GM23338 (cell line): ENCODE data around the gene USP37. TPM values are rescaled to one million over a fixed set of nuclear protein-coding genes. Genes with fewer than 3 reads are reported as not detected.

ENCODE experiments used
- microRNA counts: library from miRNA; unstranded; fragments of <30 nt; microRNA quantifications from one replicate; lab custom pipeline; 2017
- microRNA-seq: library from miRNA; unstranded; fragments of <30 nt; microRNA quantifications from one replicate; pipeline ENCODE4, GENCODE V29; 2017
- polyA plus RNA-seq: library from polyadenylated mRNA; unstranded; fragments of >200 nt; fragmentation: Nextera tagmentation; extraction: Ambion mirVana; gene quantifications from 2 replicates; pipeline ENCODE4 v1.2.1, GENCODE V29; 2016
- small RNA-seq: library from RNA; depleted of rRNA; stranded (forward); fragments of <200 nt; gene quantifications from one replicate; pipeline ENCODE3, GENCODE V24; 2014; ENCODE audit warnings: low replicate concordance
- total RNA-seq: library from RNA; depleted of rRNA; stranded (reverse); fragments of >200 nt; shearing (Covaris generic); gene quantifications from 2 replicates; pipeline ENCODE4 v1.2.3, GENCODE V29; 2014; rRNA removed

USP37 gene
- total and polyA plus RNA-seq, 2 experiments from 2014 or later, result 8.2 to 21.0 TPM

MicroRNA genes within 50 kb of the gene (microRNA counts, 767-probe panel; counts per million panel counts)
- not detected for microRNA hsa-miR-26b-5p (lab: Ali Mortazavi, UCI)

Small RNA genes within 50 kb of the gene (microRNA-seq; reads per million reads assigned to microRNA genes)
- gene MIR26B, result 731 reads per million, percentile 90 among the genes with 10 or more reads in this experiment

Small RNA genes within 50 kb of the gene (small RNA-seq; reads per million reads assigned to genes)
- gene MIR26B (13.1 reads per million, percentile 97 among the genes with 10 or more reads in this experiment), gene RNU6-136P (not detected)

Other genes with a start within 250 kb of the USP37 start
- gene CATIP, start 211.5 kb downstream of the USP37 start, total RNA-seq, result not detected in 2 replicates
- 0.15 and 0.23 TPM in 2 replicates for gene CATIP, start 211.5 kb downstream of the USP37 start, polyA plus RNA-seq
- 0.89 TPM in 1 of 2 replicates, not detected in the other for gene SLC11A1, start 186.1 kb downstream of the USP37 start, total RNA-seq
- gene SLC11A1, start 186.1 kb downstream of the USP37 start, polyA plus RNA-seq, result 0.16 and 0.31 TPM in 2 replicates
- gene CTDSP1, start 168.5 kb downstream of the USP37 start, total RNA-seq, result 14.8 and 21.8 TPM in 2 replicates
- 6.7 and 6.9 TPM in 2 replicates for gene CTDSP1, start 168.5 kb downstream of the USP37 start, polyA plus RNA-seq
- 5.9 and 9.2 TPM in 2 replicates for gene VIL1, start 149.2 kb downstream of the USP37 start, total RNA-seq
- gene VIL1, start 149.2 kb downstream of the USP37 start, polyA plus RNA-seq, result 2.3 and 3.5 TPM in 2 replicates
- 93.9 and 132 TPM in 2 replicates for gene CNOT9, start 488 bp upstream of the USP37 start, total RNA-seq
- gene CNOT9, start 488 bp upstream of the USP37 start, polyA plus RNA-seq, result 51.8 and 55.3 TPM in 2 replicates
- 0.80 TPM in 1 of 2 replicates, not detected in the other for gene PLCD4, start 39.5 kb upstream of the USP37 start, total RNA-seq
- gene PLCD4, start 39.5 kb upstream of the USP37 start, polyA plus RNA-seq, result 1.3 and 1.7 TPM in 2 replicates
- 26.4 and 32.8 TPM in 2 replicates for gene ZNF142, start 91.3 kb upstream of the USP37 start, total RNA-seq
- gene ZNF142, start 91.3 kb upstream of the USP37 start, polyA plus RNA-seq, result 14.6 and 14.9 TPM in 2 replicates
- 16.9 and 23.5 TPM in 2 replicates for gene BCS1L, start 91.3 kb upstream of the USP37 start, total RNA-seq
- 28.9 and 31.6 TPM in 2 replicates for gene BCS1L, start 91.3 kb upstream of the USP37 start, polyA plus RNA-seq
- gene RNF25, start 103.7 kb upstream of the USP37 start, total RNA-seq, result 18.3 and 22.1 TPM in 2 replicates
- gene RNF25, start 103.7 kb upstream of the USP37 start, polyA plus RNA-seq, result 22.2 and 26.8 TPM in 2 replicates
- 24.2 and 26.3 TPM in 2 replicates for gene STK36, start 103.7 kb upstream of the USP37 start, total RNA-seq
- 17.2 and 21.2 TPM in 2 replicates for gene STK36, start 103.7 kb upstream of the USP37 start, polyA plus RNA-seq
- 77.8 and 86.9 TPM in 2 replicates for gene TTLL4, start 142.5 kb upstream of the USP37 start, total RNA-seq
- 48.7 and 53.5 TPM in 2 replicates for gene TTLL4, start 142.5 kb upstream of the USP37 start, polyA plus RNA-seq
- 4.2 and 6.9 TPM in 2 replicates for gene CYP27A1, start 213.8 kb upstream of the USP37 start, total RNA-seq
- 2.0 and 2.2 TPM in 2 replicates for gene CYP27A1, start 213.8 kb upstream of the USP37 start, polyA plus RNA-seq